ENCODE data around the gene HS3ST2. TPM values are rescaled to one million over a fixed set of nuclear protein-coding genes. Genes with fewer than 3 reads are reported as not detected.

Gene HS3ST2
- polyA plus RNA-seq, 2 of the 4 experiments (the other 2 are of a cell fraction): not detected

GRCh38 chr16:22804893-22805292, 9.1 kb upstream of the HS3ST2 start:
- DNase-seq (ENCODE audit: low read depth in 1 of 2, low spot score in 1 of 2) (no peak), ATAC-seq (no peak), FAIRE-seq (no peak)
- Histone ChIP-seq H3K4me1 (no peaks in the 10 kb centered on the region), H3K4me2 (no peak overlapping the region), H3K4me3 (no peak overlapping the region), H3K27ac (no peak overlapping the region), H3K9me3 (no peaks in the 10 kb centered on the region)
- WGBS (ENCODE audit: missing lambda C conversion rate): 8% methylated on average over 5 of the region's 5 CpGs
- TF ChIP-seq HES2 (IDR thresholded peaks at IDR 0.05): no peak
- no peak for TF ChIP-seq KDM5A (IDR thresholded peaks at IDR 0.05)
- TF ChIP-seq ZNF302 (CRISPR knock-in tag; IDR thresholded peaks at IDR 0.05): no peak
- TF ChIP-seq, protein P1, sequence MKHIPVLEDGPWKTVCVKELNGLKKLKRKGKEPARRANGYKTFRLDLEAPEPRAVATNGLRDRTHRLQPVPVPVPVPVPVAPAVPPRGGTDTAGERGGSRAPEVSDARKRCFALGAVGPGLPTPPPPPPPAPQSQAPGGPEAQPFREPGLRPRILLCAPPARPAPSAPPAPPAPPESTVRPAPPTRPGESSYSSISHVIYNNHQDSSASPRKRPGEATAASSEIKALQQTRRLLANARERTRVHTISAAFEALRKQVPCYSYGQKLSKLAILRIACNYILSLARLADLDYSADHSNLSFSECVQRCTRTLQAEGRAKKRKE (CRISPR knock-in tag; IDR thresholded peaks at IDR 0.05; ENCODE audit: low read depth): no peak
- ChIA-PET CTCF (no interaction called here), POLR2A (no interaction called here)

- no peaks in the 10 kb centered on the region for H3K9me3 ChIP-seq
- H3K4me2 ChIP-seq: no peak overlapping the region
- no peak for DNase-seq (ENCODE audit: low read depth in 1 of 2, low spot score in 1 of 2)
- no peak overlapping the region for H3K4me3 ChIP-seq
- no peak for ATAC-seq
- POLR2A ChIA-PET: no interaction called here
- CTCF ChIA-PET: no interaction called here
- no peaks in the 10 kb centered on the region for H3K4me1 ChIP-seq
- peak; percentile 13 for FAIRE-seq
- TF ChIP-seq, protein P2, sequence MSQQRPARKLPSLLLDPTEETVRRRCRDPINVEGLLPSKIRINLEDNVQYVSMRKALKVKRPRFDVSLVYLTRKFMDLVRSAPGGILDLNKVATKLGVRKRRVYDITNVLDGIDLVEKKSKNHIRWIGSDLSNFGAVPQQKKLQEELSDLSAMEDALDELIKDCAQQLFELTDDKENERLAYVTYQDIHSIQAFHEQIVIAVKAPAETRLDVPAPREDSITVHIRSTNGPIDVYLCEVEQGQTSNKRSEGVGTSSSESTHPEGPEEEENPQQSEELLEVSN (IDR thresholded peaks at IDR 0.05; ENCODE audit: borderline replicate concordance, low read depth): no peak
- TF ChIP-seq CEBPB (IDR thresholded peaks at IDR 0.05) (no peak), ZNF302 (CRISPR knock-in tag; IDR thresholded peaks at IDR 0.05) (no peak), EHF (CRISPR knock-in tag; IDR thresholded peaks at IDR 0.05) (no peak), MAFK (IDR thresholded peaks at IDR 0.05; ENCODE audit: partially characterized antibody) (peak; percentile 52), NR3C1 (IDR thresholded peaks at IDR 0.05) (no peak), HEYL (CRISPR knock-in tag; IDR thresholded peaks at IDR 0.05) (no peak), HOXB5 (CRISPR knock-in tag; IDR thresholded peaks at IDR 0.05) (no peak)
- no peak overlapping the region for H3K27ac ChIP-seq
These were observed 8.6 kb upstream of the HS3ST2 start for GRCh38 chr16:22805326-22805725.

GRCh38 chr16:22806811-22807210, 7.2 kb upstream of the HS3ST2 start:
- Histone ChIP-seq H3K4me3 (no peak overlapping the region), H3K27ac (no peak overlapping the region), H3K4me2 (no peak overlapping the region), H3K9me3 (no peaks in the 10 kb centered on the region), H3K4me1 (no peaks in the 10 kb centered on the region)
- no peak for TF ChIP-seq GATA3 (IDR thresholded peaks at IDR 0.05; ENCODE audit: borderline replicate concordance)
- TF ChIP-seq MYC (IDR thresholded peaks at IDR 0.05; ENCODE audit: borderline replicate concordance, low read length): no peak
- TF ChIP-seq EP300 (IDR thresholded peaks at IDR 0.05): no peak
- no peak for TF ChIP-seq PBX3 (IDR thresholded peaks at IDR 0.05)
- TF ChIP-seq CBX2 (IDR thresholded peaks at IDR 0.05; ENCODE audit: borderline replicate concordance, low read depth): no peak
- no peak for TF ChIP-seq TP53 (CRISPR knock-in tag; IDR thresholded peaks at IDR 0.05)
- TF ChIP-seq ZNF302 (CRISPR knock-in tag; IDR thresholded peaks at IDR 0.05): no peak
- TF ChIP-seq POLR2A (IDR thresholded peaks at IDR 0.05; ENCODE audit: low read length): no peak
- no peak for TF ChIP-seq JUN (IDR thresholded peaks at IDR 0.05)
- no peak for TF ChIP-seq BHLHE40 (IDR thresholded peaks at IDR 0.05; ENCODE audit: low read depth, low read length)
- no peak for TF ChIP-seq ZFP36 (IDR thresholded peaks at IDR 0.05; ENCODE audit: borderline replicate concordance, partially characterized antibody)
- ATAC-seq: no peak
- FAIRE-seq: no peak
- ChIA-PET POLR2A (no interaction called here), CTCF (interaction anchor here (0.6 kb wide), 1 partner anchor 1176 kb away, joined by 4 read pairs; no protein-coding TSS in a partner anchor)
- no peak for DNase-seq (ENCODE audit: low read depth in 1 of 2, low spot score in 1 of 2)
- 10% methylated on average over 8 of the region's 8 CpGs for WGBS (ENCODE audit: missing lambda C conversion rate)

GRCh38 chr16:22810226-22810625, 3.7 kb upstream of the HS3ST2 start:
- Histone ChIP-seq H3K4me3 (no peak overlapping the region), H3K4me1 (no peaks in the 10 kb centered on the region), H3K27ac (no peak overlapping the region), H3K9me3 (no peaks in the 10 kb centered on the region), H3K4me2 (no peak overlapping the region)
- DNase-seq (ENCODE audit: low read depth in 1 of 2, low spot score in 1 of 2) (no peak), ATAC-seq (no peak), FAIRE-seq (no peak)
- ChIA-PET POLR2A (no interaction called here), CTCF (interaction anchor here (1.5 kb wide), 1 partner anchor 21 kb away, joined by 3 read pairs; no protein-coding TSS in a partner anchor)
- TF ChIP-seq MAFK (IDR thresholded peaks at IDR 0.05; ENCODE audit: partially characterized antibody): no peak
- TF ChIP-seq POLR2AphosphoS2 (conservative IDR thresholded peaks at IDR 0.05; ENCODE audit: low read length): no peak
- TF ChIP-seq ELK1 (IDR thresholded peaks at IDR 0.05; ENCODE audit: low read depth, low read length): no peak
- no peak for TF ChIP-seq EP300 (IDR thresholded peaks at IDR 0.05)
- TF ChIP-seq NFE2L2 (conservative IDR thresholded peaks at IDR 0.05; ENCODE audit: low read length): no peak
- no peak for TF ChIP-seq CBX2 (IDR thresholded peaks at IDR 0.05; ENCODE audit: borderline replicate concordance, low read depth)
- TF ChIP-seq ZSCAN20 (CRISPR knock-in tag; IDR thresholded peaks at IDR 0.05): no peak
- TF ChIP-seq HES2 (IDR thresholded peaks at IDR 0.05): no peak
- TF ChIP-seq RARB (CRISPR knock-in tag; IDR thresholded peaks at IDR 0.05): no peak
- no peak for TF ChIP-seq CEBPB (IDR thresholded peaks at IDR 0.05)
- TF ChIP-seq CTCF (IDR thresholded peaks at IDR 0.05): no peak
- no peak for TF ChIP-seq SREBF2 (IDR thresholded peaks at IDR 0.05)
- no peak for TF ChIP-seq POLR2A (IDR thresholded peaks at IDR 0.05; ENCODE audit: low read length)

Data from A549 (cell line).